K562 (cell line): ENCODE measurements around the gene BECN2. TPM values are rescaled to one million over a fixed set of nuclear protein-coding genes. Genes with fewer than 3 reads are reported as not detected.

Source experiments
- ATAC-seq: fragments of 200-7000 bp; cut with Tn5 transposase; 3 replicates; pipeline ENCODE4 v1.9.1; 2020; ENCODE audit warnings: moderate library complexity
- BruUV-seq: library from RNA; stranded (reverse); fragments of 400-500 nt; replicated peaks from 2 replicates; lab custom pipeline; 2021; lab: Mats Ljungman, UMichigan
- CTCF ChIA-PET: fragments of 300-600 bp; formaldehyde crosslinking; extraction: SDS; loops from one replicate; lab custom pipeline; 2021; ENCODE audit warnings: low intra/inter-chr PET ratio; lab: Yijun Ruan, JAX
- POLR2A ChIA-PET: fragments of 300-600, 350-650 bp; sonication (Branson Sonifier 250); formaldehyde crosslinking; extraction: SDS; loops from one replicate; lab custom pipeline; 2021; ENCODE audit warnings: antibody characterized with exemption, inconsistent platforms; lab: Yijun Ruan, JAX
- DNase-seq, 4 experiments: peaks; one replicate each; pipeline versions ENCODE4 v3.0.0 to v3.0.0-alpha.2; 2011 to 2018; ENCODE audit warnings: low spot score in 3 of 4, mixed read lengths in 3 of 4; ENCODE audit errors: extremely low read depth in 1 of 4
- FAIRE-seq: peaks from 2 replicates; lab custom pipeline; 2011; peaks lifted over from hg19 to GRCh38; lab: Jason Lieb, UNC
- H2AFZ ChIP-seq: 2 replicates; pipeline ENCODE4 v1.6.0; 2011; ENCODE audit warnings: low read depth, low read length, control low read depth, inconsistent platforms
- H3K27ac ChIP-seq: fragments of 200-600 bp; 3 replicates; pipeline ENCODE4 v1.8.0; 2011; ENCODE audit warnings: low read depth, mild to moderate bottlenecking, control low read depth, inconsistent platforms, low read length, moderate library complexity, mixed read lengths; ENCODE audit errors: extremely low read depth
- H3K27me3 ChIP-seq, 2 experiments: fragments of 300-600 bp in 1 of 2; 2 replicates in 1 of 2; 3 replicates in 1 of 2; pipeline versions ENCODE4 v1.6.0 to v1.8.0; 2011; ENCODE audit warnings: inconsistent platforms in 2 of 2, low read length in 2 of 2, mild to moderate bottlenecking in 1 of 2, mixed read lengths in 1 of 2, moderate library complexity in 1 of 2; ENCODE audit not compliant: control insufficient read depth in 2 of 2, insufficient read depth in 2 of 2
- H3K36me3 ChIP-seq: fragments of 300-600 bp; 3 replicates; pipeline ENCODE4 v1.8.0; 2011; ENCODE audit warnings: mild to moderate bottlenecking, low read length, inconsistent platforms; ENCODE audit not compliant: control insufficient read depth, insufficient read depth
- H3K4me1 ChIP-seq, 2 experiments: fragments of 200-600 bp in 1 of 2; replicated peaks in 1 of 2; 2 replicates in 1 of 2; 3 replicates in 1 of 2; pipeline versions ENCODE4 v1.5.1 to v1.8.0; 2011; ENCODE audit warnings: inconsistent platforms in 2 of 2, low read length in 2 of 2, mild to moderate bottlenecking in 1 of 2, mixed read lengths in 1 of 2, moderate library complexity in 1 of 2; ENCODE audit not compliant: control insufficient read depth in 2 of 2, insufficient read depth in 2 of 2
- H3K4me2 ChIP-seq: 2 replicates; pipeline ENCODE4 v1.6.1; 2011; ENCODE audit warnings: low read length, control low read depth, inconsistent platforms, mixed read lengths; ENCODE audit not compliant: insufficient read depth
- H3K4me3 ChIP-seq: fragments of 200-600 bp; sonication (generic), shearing (Covaris generic); 2 replicates; pipeline ENCODE4 v1.5.1; 2016; ENCODE audit warnings: control low read depth, inconsistent platforms
- H3K79me2 ChIP-seq: fragments of 200-600 bp; 3 replicates; pipeline ENCODE4 v1.8.0; 2011; ENCODE audit warnings: low read length, inconsistent platforms; ENCODE audit not compliant: control insufficient read depth, insufficient read depth
- H3K9ac ChIP-seq, 2 experiments: 2 replicates each; pipeline versions ENCODE4 v1.6.0 to v1.6.1; 2011; ENCODE audit warnings: low read depth in 2 of 2, low read length in 2 of 2, control low read depth in 1 of 2, inconsistent platforms in 1 of 2, mild to moderate bottlenecking in 1 of 2, mixed read lengths in 1 of 2; ENCODE audit not compliant: insufficient read depth in 1 of 2
- H3K9me1 ChIP-seq: one replicate; pipeline ENCODE4 v1.6.0; 2011; ENCODE audit warnings: inconsistent platforms, mild to moderate bottlenecking, low read length, moderate library complexity; ENCODE audit not compliant: control insufficient read depth, insufficient read depth
- H3K9me3 ChIP-seq: replicated peaks from 2 replicates; pipeline ENCODE4 v1.5.1; 2011; ENCODE audit warnings: low read depth, low read length, inconsistent platforms; ENCODE audit not compliant: control insufficient read depth, insufficient read depth
- H4K20me1 ChIP-seq: replicated peaks from 2 replicates; pipeline ENCODE4 v1.6.1; 2011; ENCODE audit warnings: low read length, inconsistent platforms, mixed read lengths; ENCODE audit not compliant: control insufficient read depth, insufficient read depth
- ELK3 ChIP-seq: fragments of 450-650 bp; formaldehyde crosslinking; IDR thresholded peaks from 2 replicates; pipeline ENCODE4 v1.4.0; 2020; ENCODE audit warnings: mild to moderate bottlenecking
- GTF2E2 ChIP-seq: fragments of 200-800 bp; sonication (Bioruptor generic); IDR thresholded peaks from 2 replicates; pipeline ENCODE4 v1.6.1; 2016; ENCODE audit warnings: missing genetic modification characterization, missing compliant biosample characterization
- JUN ChIP-seq, 2 experiments: sonication (generic) in 1 of 2; formaldehyde crosslinking in 1 of 2; IDR thresholded peaks; 2 replicates each; pipeline versions ENCODE4 v1.6.1 to v1.8.0; 2012 to 2022; ENCODE audit warnings: borderline replicate concordance in 2 of 2, mild to moderate bottlenecking in 2 of 2, improper control_type of control experiment in 1 of 2, low read depth in 1 of 2, low read length in 1 of 2, missing genetic modification reagents in 1 of 2
- KLF13 ChIP-seq: fragments of 450-650 bp; IDR thresholded peaks from 2 replicates; pipeline ENCODE4 v1.6.1; 2016; ENCODE audit warnings: missing genetic modification characterization, low read depth, mild to moderate bottlenecking, missing compliant biosample characterization, moderate library complexity, borderline replicate concordance
- MBD1 ChIP-seq: fragments of 250-450 bp; sonication (Bioruptor Pico); IDR thresholded peaks from 2 replicates; pipeline ENCODE4 v1.8.0; 2022; ENCODE audit warnings: inconsistent platforms
- NFE2L1 ChIP-seq: fragments of 450-650 bp; IDR thresholded peaks from 2 replicates; pipeline ENCODE4 v1.6.1; 2016; ENCODE audit warnings: missing genetic modification characterization, low read depth, mild to moderate bottlenecking, missing compliant biosample characterization, moderate library complexity, borderline replicate concordance
- NFXL1 ChIP-seq: fragments of 450-650 bp; formaldehyde crosslinking; IDR thresholded peaks from 2 replicates; pipeline ENCODE4 v1.4.0; 2021; ENCODE audit warnings: mild to moderate bottlenecking
- PYGO2 ChIP-seq: fragments of 450-650 bp; IDR thresholded peaks from 2 replicates; pipeline ENCODE4 v1.6.1; 2016; ENCODE audit warnings: mild to moderate bottlenecking, missing genetic modification characterization, moderate library complexity, missing compliant biosample characterization
- SIN3B ChIP-seq: fragments of 450-650 bp; IDR thresholded peaks from 2 replicates; pipeline ENCODE4 v1.6.1; 2017; ENCODE audit warnings: low read depth, mild to moderate bottlenecking, moderate library complexity
- SMAD3 ChIP-seq: fragments of 450-650 bp; formaldehyde crosslinking; conservative IDR thresholded peaks from 2 replicates; pipeline ENCODE4 v1.4.0; 2020; ENCODE audit warnings: mild to moderate bottlenecking
- XRCC5 ChIP-seq: fragments of 200-400 bp; formaldehyde crosslinking; IDR thresholded peaks from 2 replicates; pipeline ENCODE4 v1.6.1; 2017; ENCODE audit warnings: low read depth, mild to moderate bottlenecking, low read length
- ZKSCAN3 ChIP-seq: fragments of 250-450 bp; sonication (Bioruptor Pico); IDR thresholded peaks from 2 replicates; pipeline ENCODE4 v1.4.0; 2020
- ZNF764 ChIP-seq: fragments of 250-450 bp; sonication (Bioruptor Pico); IDR thresholded peaks from 2 replicates; pipeline ENCODE4 v1.4.0; 2020; ENCODE audit warnings: low read depth, mild to moderate bottlenecking, moderate library complexity
- WGBS: fragments of 100-300 bp; shearing (Covaris generic); methylation state at CpG from one replicate; pipeline ENCODE4 v1.1.6; 2016; ENCODE audit warnings: low coverage, mixed read lengths; ENCODE audit not compliant: insufficient coverage; ENCODE audit errors: missing lambda C conversion rate; 5-methylcytosine and 5-hydroxymethylcytosine counted together
- in situ Hi-C: fragments of 300-500 bp; cut with MboI; formaldehyde crosslinking; loops from 4 replicates; pipeline ENCODE4 v1.15.0; 2018; ENCODE audit warnings: inconsistent platforms, mixed read lengths
- intact Hi-C: fragments of 100-400 bp; cut with micrococcal nuclease; formaldehyde crosslinking; loops from 2 replicates; pipeline ENCODE4 v1.14.2; 2022
- polyA plus RNA-seq, 8 experiments: library from polyadenylated mRNA; depleted of rRNA in 4 of 8; stranded (reverse) in 5 of 8; unstranded in 3 of 8; fragments of >200 nt; fragmentation: Nextera tagmentation in 2 of 8; fragmentation: Illumina TruSeq in 1 of 8; extraction: Ambion mirVana in 2 of 8; extraction: Trizol in 1 of 8; gene quantifications; 2 replicates each; pipeline versions ENCODE4 v1.2.1 to v1.2.3, GENCODE V29; 2011 to 2014; ENCODE audit warnings: inconsistent platforms in 1 of 8, missing spikeins in 1 of 8
- total RNA-seq, 7 experiments: library from RNA; depleted of rRNA in 6 of 7; stranded (reverse); fragments of >200 nt in 6 of 7; fragmentation: Illumina TruSeq in 2 of 7; extraction: Trizol in 2 of 7; gene quantifications; 2 replicates each; pipeline versions ENCODE4 v1.2.1 to v1.2.3, GENCODE V29; 2011 to 2021; ENCODE audit warnings: low replicate concordance in 1 of 7
- TF ChIP-seq, protein P1 (sequence below): sonication (generic); formaldehyde crosslinking; IDR thresholded peaks from 2 replicates; pipeline ENCODE4 v1.8.1; 2022; ENCODE audit warnings: missing genetic modification reagents
- TF ChIP-seq, protein P2 (sequence below): sonication (generic); formaldehyde crosslinking; IDR thresholded peaks from 2 replicates; pipeline ENCODE4 v1.8.1; 2023; ENCODE audit warnings: mild to moderate bottlenecking, missing genetic modification reagents
- TF ChIP-seq, protein P3 (sequence below), 2 experiments: fragments of 250-450 bp in 1 of 2; fragments of 450-650 bp in 1 of 2; sonication (Bioruptor Pico) in 1 of 2; IDR thresholded peaks; 2 replicates each; pipeline versions ENCODE4 v1.6.1 to v1.8.0; 2016 to 2021; ENCODE audit warnings: mild to moderate bottlenecking in 2 of 2, moderate library complexity in 2 of 2, missing compliant biosample characterization in 1 of 2, missing genetic modification characterization in 1 of 2

Gene BECN2
- total and polyA plus RNA-seq, 9 of the 15 experiments (the other 6 are each of a cell fraction or from before 2014, with no cell fraction given), result not detected

GRCh38 chr1:241939798-241940197, 17.8 kb upstream of the BECN2 start:
- H3K27me3 ChIP-seq, result peaks cover 4% of the 10 kb centered on the region in 2 experiments
- no peaks in the 10 kb centered on the region for H3K9me3 ChIP-seq
- no peak overlapping the region for H3K27ac ChIP-seq
- peaks cover 0 to 2% of the 10 kb centered on the region in 2 experiments; a peak in 2 of 5 replicates for H3K4me1 ChIP-seq
- TF ChIP-seq SIN3B (no peak), SMAD3 (no peak), JUN (IDR thresholded peaks at IDR 0.05; ENCODE audit: borderline replicate concordance, low read depth, low read length) (no peak), JUN (CRISPR knock-in tag; IDR thresholded peaks at IDR 0.05; ENCODE audit: borderline replicate concordance) (no peak), NFXL1 (CRISPR knock-in tag) (no peak), MBD1 (CRISPR knock-in tag) (no peak), ELK3 (CRISPR knock-in tag) (no peak), KLF13 (tag) (no peak), ZKSCAN3 (no peak), NFE2L1 (tag) (no peak), XRCC5 (no peak), PYGO2 (no peak), GTF2E2 (tag) (no peak), ZNF764 (no peak)
- TF ChIP-seq, protein P1, sequence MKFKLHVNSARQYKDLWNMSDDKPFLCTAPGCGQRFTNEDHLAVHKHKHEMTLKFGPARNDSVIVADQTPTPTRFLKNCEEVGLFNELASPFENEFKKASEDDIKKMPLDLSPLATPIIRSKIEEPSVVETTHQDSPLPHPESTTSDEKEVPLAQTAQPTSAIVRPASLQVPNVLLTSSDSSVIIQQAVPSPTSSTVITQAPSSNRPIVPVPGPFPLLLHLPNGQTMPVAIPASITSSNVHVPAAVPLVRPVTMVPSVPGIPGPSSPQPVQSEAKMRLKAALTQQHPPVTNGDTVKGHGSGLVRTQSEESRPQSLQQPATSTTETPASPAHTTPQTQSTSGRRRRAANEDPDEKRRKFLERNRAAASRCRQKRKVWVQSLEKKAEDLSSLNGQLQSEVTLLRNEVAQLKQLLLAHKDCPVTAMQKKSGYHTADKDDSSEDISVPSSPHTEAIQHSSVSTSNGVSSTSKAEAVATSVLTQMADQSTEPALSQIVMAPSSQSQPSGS (CRISPR knock-in tag), result no peak
- TF ChIP-seq, protein P2, sequence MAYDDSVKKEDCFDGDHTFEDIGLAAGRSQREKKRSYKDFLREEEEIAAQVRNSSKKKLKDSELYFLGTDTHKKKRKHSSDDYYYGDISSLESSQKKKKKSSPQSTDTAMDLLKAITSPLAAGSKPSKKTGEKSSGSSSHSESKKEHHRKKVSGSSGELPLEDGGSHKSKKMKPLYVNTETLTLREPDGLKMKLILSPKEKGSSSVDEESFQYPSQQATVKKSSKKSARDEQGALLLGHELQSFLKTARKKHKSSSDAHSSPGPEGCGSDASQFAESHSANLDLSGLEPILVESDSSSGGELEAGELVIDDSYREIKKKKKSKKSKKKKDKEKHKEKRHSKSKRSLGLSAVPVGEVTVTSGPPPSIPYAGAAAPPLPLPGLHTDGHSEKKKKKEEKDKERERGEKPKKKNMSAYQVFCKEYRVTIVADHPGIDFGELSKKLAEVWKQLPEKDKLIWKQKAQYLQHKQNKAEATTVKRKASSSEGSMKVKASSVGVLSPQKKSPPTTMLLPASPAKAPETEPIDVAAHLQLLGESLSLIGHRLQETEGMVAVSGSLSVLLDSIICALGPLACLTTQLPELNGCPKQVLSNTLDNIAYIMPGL (CRISPR knock-in tag), result no peak
- TF ChIP-seq, protein P3, sequence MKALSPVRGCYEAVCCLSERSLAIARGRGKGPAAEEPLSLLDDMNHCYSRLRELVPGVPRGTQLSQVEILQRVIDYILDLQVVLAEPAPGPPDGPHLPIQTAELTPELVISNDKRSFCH (CRISPR knock-in tag; IDR thresholded peaks at IDR 0.05), result no peak
- TF ChIP-seq, protein P3 (tag; IDR thresholded peaks at IDR 0.05), result no peak
- ATAC-seq (no peak), DNase-seq (no peak), FAIRE-seq (no peak)
- H3K4me3 ChIP-seq, result no peak overlapping the region
- no peaks in the 10 kb centered on the region for H3K9me1 ChIP-seq
- 0% methylated on average over 1 of the region's 1 CpG for WGBS
- no peaks in the 10 kb centered on the region for H3K36me3 ChIP-seq
- H3K79me2 ChIP-seq, result no peaks in the 10 kb centered on the region
- BruUV-seq, result no TSS peak
- intact Hi-C loops, result no loop called here
- no peak overlapping the region for H3K9ac ChIP-seq
- in situ Hi-C loops, result no loop called here
- H3K4me2 ChIP-seq, result no peak overlapping the region
- ChIA-PET POLR2A (interaction anchor here (0.5 kb wide), 1 partner anchor 312 kb away, joined by 3 read pairs; no protein-coding TSS in a partner anchor), CTCF (no interaction called here)
- H4K20me1 ChIP-seq, result no peaks in the 10 kb centered on the region
- H2AFZ ChIP-seq, result no peak overlapping the region
